ENCODE results near the gene EIF4G3.
A peak's percentile ranks its signal among the peaks of the same experiment; 100 is the strongest.

Gene EIF4G3

DNA sequence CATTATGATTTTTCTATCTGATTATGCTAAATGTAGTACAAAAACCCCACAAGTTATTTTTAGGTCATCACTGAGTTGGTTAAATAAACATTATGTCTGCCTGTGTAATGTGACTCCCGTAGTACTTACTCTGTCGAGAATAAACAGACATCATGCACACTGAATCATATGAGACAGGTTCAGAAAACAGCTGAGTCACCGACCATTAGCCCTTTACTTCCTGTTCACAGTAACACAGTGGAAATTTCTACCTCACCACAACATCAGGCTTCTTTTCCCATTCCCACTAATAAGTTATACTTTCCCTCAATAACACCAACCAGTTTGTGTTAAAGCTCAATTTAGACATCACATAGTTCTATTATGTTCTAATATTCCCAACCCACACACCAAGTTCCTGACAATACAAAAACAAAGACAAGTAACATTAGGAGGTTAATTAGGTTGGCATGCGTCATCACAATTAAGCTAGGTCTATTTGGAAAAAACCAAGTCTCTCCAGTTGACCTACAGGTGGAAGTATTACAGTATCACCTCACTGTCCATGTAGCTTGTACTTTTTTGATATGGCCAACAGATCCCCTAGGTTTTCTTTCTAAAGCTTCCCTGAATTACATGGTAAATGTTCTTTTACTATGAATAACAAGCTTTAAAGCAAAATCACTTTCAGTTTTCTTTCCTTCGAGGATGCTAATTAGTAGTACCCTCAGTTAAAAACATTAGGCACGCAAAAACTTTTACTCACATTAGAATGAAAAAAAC lies 154.2 kb downstream of the EIF4G3 start:
- in situ Hi-C loops (cut with HindIII; ENCODE audit: low pct_ligation_motif_present, low sequenced_read_pairs): no loop called here
- peak; percentile 97 for DNase-seq
- H3K4me3 ChIP-seq (ENCODE audit: low read depth, low read length): no peak overlapping the region

DNA sequence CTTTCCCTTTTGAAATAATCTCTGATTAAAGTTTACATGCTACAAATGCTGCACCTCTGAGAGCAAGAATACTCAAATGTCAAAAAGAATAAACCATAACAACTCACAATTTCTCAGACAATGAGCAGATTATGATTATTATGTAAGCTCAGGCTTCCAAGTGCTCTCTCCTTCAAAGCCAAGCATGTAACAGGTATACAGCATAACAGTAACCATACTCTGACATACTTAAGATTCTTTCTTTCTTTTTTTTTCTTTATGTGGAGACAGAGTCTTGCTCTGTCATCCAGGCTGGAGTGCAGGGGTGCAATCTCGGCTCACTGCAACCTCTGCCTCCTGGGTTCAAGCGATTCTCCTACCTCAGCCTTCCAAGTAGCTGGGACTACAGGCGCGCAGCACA lies 155.4 kb downstream of the EIF4G3 start:
- in situ Hi-C loops (cut with HindIII; ENCODE audit: low pct_ligation_motif_present, low sequenced_read_pairs): no loop called here
- Histone ChIP-seq H3K4me3 (ENCODE audit: low read depth, low read length) (no peak overlapping the region), H3K27me3 (replicated peaks) (no peaks in the 10 kb centered on the region), H3K36me3 (replicated peaks) (no peaks in the 10 kb centered on the region), H3K27ac (peak overlapping the region; percentile 93)
- DNase-seq: no peak
- no peak for TF ChIP-seq CTCF (IDR thresholded peaks at IDR 0.05; ENCODE audit: low read depth, low read length, missing control alignments)

More for the DNA sequence above, 154.2 kb downstream of the EIF4G3 start:
- Histone ChIP-seq H3K36me3 (replicated peaks) (no peaks in the 10 kb centered on the region), H3K27me3 (replicated peaks) (no peaks in the 10 kb centered on the region), H3K27ac (peak overlapping the region; percentile 93)
- no peak for TF ChIP-seq CTCF (IDR thresholded peaks at IDR 0.05; ENCODE audit: low read depth, low read length, missing control alignments)

DNA sequence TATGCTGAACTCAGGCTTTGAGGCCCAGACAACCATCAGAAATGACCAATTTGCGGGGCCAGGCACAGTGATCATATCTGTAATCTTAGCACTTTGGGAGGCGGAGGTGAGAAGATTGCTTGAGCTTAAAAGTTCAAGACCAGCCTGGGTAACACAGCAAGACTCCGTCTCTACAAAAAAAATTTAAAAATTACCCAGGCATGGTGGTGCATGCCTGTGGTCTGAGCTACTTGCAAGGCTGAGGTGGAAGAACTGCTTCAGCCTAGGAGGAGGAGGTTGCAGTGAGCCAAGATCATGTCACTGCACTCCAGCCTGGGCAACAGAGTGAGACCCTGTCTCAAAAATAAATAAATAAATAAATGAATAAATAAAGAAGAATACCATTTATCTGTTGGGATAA lies 156.5 kb downstream of the EIF4G3 start:
- H3K4me3 ChIP-seq (ENCODE audit: low read depth, low read length): no peak overlapping the region
- DNase-seq: peak; percentile 20
- no peak for TF ChIP-seq CTCF (IDR thresholded peaks at IDR 0.05; ENCODE audit: low read depth, low read length, missing control alignments)
- in situ Hi-C loops (cut with HindIII; ENCODE audit: low pct_ligation_motif_present, low sequenced_read_pairs): no loop called here
- H3K36me3 ChIP-seq (replicated peaks): no peaks in the 10 kb centered on the region
- no peak overlapping the region for H3K27ac ChIP-seq
- H3K27me3 ChIP-seq (replicated peaks): no peaks in the 10 kb centered on the region

GRCh38 chr1:21018673-21019072 lies 158.0 kb downstream of the EIF4G3 start:
- in situ Hi-C loops (cut with HindIII; ENCODE audit: low pct_ligation_motif_present, low sequenced_read_pairs): no loop called here
- no peak for TF ChIP-seq CTCF (IDR thresholded peaks at IDR 0.05; ENCODE audit: low read depth, low read length, missing control alignments)

DNA sequence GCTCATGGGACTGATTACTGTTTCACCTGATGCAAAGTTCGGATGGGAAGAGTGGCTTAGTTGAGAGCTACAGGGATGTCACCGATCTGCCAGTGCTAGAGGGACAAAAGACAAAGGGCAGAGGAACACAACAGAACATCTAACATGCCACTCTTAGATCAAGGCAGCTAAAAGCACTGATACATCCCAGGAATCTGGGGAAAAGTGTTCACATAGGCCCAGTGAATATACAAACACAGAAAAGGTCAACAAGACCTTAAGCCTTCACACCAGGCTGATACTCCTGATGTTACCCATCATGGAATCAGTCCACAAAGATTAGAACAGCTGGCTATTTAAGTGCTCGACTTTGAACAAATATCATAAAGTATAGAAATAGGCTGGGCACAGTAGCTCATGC lies 163.2 kb downstream of the EIF4G3 start:
- Histone ChIP-seq H3K27me3 (replicated peaks) (no peaks in the 10 kb centered on the region), H3K4me3 (ENCODE audit: low read depth, low read length) (no peak overlapping the region), H3K36me3 (replicated peaks) (no peaks in the 10 kb centered on the region), H3K27ac (no peak overlapping the region)
- DNase-seq: no peak
- no peak for TF ChIP-seq CTCF (IDR thresholded peaks at IDR 0.05; ENCODE audit: low read depth, low read length, missing control alignments)
- in situ Hi-C loops (cut with HindIII; ENCODE audit: low pct_ligation_motif_present, low sequenced_read_pairs): no loop called here

More at GRCh38 chr1:21018673-21019072, 158.0 kb downstream of the EIF4G3 start:
- H3K27me3 ChIP-seq (replicated peaks): no peaks in the 10 kb centered on the region
- no peak overlapping the region for H3K27ac ChIP-seq
- H3K36me3 ChIP-seq (replicated peaks): no peaks in the 10 kb centered on the region
- DNase-seq: no peak
- no peak overlapping the region for H3K4me3 ChIP-seq (ENCODE audit: low read depth, low read length)

DNA sequence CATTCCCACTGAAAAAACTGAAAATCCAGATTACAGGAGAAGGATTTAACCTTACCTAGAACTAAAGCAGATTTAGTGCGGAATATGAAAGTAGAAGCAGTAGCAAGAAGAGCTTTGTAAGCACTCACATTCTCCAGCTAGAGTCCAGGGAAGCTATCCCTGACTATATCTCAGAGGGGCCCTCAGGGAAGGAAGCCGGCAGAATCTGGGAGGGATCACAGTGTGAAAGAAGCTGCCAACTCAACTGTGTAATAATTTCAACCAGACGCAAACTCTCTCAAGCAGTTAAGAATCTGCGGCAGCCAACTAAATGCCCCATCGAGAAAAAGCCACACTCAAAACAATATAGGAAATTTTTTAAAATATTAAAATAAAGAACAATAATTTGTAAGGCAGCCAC lies 163.8 kb downstream of the EIF4G3 start:
- in situ Hi-C loops (cut with HindIII; ENCODE audit: low pct_ligation_motif_present, low sequenced_read_pairs): no loop called here
- Histone ChIP-seq H3K27me3 (replicated peaks) (no peaks in the 10 kb centered on the region), H3K36me3 (replicated peaks) (no peaks in the 10 kb centered on the region), H3K4me3 (ENCODE audit: low read depth, low read length) (no peak overlapping the region), H3K27ac (no peak overlapping the region)
- DNase-seq: no peak
- no peak for TF ChIP-seq CTCF (IDR thresholded peaks at IDR 0.05; ENCODE audit: low read depth, low read length, missing control alignments)

Data from brain microvascular endothelial cell (primary cell).